GM18508 (cell line): ENCODE measurements around the gene MAGEE1.

Experiments
- ATAC-seq: cut with Tn5 transposase; IDR thresholded peaks from one replicate; pipeline ENCODE4 v1.9.1; 2021; ENCODE audit warnings: moderate number of reproducible peaks; ENCODE audit not compliant: insufficient read depth, unreplicated experiment

Gene MAGEE1, protein sequence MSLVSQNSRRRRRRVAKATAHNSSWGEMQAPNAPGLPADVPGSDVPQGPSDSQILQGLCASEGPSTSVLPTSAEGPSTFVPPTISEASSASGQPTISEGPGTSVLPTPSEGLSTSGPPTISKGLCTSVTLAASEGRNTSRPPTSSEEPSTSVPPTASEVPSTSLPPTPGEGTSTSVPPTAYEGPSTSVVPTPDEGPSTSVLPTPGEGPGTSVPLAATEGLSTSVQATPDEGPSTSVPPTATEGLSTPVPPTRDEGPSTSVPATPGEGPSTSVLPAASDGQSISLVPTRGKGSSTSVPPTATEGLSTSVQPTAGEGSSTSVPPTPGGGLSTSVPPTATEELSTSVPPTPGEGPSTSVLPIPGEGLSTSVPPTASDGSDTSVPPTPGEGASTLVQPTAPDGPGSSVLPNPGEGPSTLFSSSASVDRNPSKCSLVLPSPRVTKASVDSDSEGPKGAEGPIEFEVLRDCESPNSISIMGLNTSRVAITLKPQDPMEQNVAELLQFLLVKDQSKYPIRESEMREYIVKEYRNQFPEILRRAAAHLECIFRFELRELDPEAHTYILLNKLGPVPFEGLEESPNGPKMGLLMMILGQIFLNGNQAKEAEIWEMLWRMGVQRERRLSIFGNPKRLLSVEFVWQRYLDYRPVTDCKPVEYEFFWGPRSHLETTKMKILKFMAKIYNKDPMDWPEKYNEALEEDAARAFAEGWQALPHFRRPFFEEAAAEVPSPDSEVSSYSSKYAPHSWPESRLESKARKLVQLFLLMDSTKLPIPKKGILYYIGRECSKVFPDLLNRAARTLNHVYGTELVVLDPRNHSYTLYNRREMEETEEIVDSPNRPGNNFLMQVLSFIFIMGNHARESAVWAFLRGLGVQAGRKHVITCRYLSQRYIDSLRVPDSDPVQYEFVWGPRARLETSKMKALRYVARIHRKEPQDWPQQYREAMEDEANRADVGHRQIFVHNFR

DNA sequence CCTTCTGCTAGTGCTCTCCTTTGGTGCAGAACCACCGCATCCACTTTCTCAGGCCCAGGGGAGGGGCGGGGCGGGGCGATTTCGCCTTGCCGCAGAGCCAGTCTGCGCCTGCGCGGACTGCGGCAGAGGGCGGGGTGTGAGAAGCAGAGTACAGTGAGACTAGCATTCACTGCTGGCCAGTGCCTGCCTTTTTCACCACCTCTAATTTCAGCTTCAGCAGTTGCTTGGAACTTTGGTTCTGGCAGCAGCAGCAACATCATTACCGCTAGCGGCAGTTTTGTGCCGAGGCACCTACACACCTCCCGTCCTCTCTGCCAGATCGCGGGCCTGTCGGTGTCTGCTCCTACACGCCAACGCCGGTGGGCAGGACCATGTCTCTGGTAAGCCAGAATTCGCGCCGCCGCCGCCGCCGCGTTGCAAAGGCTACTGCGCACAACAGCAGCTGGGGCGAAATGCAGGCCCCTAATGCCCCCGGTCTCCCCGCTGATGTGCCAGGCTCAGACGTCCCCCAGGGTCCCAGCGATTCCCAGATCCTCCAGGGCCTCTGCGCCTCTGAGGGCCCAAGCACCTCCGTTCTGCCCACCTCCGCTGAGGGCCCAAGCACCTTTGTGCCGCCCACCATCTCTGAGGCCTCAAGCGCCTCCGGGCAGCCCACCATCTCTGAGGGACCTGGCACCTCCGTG lies at the start of gene MAGEE1:
Gene MAGEE1, plus strand, starts transcription at position 151 of the 683 bp plus-strand sequence. Its CDS starts 221 bp downstream, at position 372.
- ATAC-seq, result peak; percentile 83

DNA sequence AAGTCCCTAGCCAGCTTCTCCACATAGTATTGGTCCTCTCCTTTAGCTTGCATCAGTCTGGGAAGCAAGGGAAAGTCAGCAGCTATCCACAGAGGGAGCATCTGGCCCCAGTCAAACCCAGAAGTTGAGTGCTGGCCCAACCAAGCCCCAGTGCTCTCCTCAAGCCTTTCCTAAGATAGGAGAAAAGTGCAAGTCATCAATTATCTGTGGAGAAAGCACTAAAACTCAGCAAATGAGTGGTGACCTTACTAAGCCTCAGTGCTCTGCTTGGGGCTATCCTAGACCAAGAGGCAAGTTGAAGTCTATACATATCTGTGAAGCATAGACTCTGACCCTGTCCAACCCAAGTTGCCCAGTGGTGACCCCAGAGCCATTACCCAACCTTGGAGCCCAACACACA lies 28.5 kb upstream of the MAGEE1 start:
- no peak for ATAC-seq

DNA sequence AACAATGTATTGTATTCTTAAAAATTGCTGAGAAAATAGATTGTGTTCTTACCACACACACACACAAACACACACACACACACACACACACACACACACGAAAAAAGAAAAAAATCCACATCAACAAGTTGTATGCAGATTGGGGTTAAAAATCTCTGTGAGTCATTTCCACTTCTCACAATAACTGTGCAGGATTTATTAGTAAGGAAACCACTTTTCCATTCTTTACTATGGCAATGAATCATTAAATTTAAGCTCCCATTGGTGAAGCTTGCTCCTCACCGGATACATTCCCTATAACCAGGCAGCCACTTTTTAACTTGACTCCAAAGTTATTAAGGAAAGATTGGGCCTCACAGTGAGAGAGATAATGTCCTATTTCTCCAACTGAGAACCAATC lies 19.7 kb upstream of the MAGEE1 start:
- ATAC-seq, result no peak

DNA sequence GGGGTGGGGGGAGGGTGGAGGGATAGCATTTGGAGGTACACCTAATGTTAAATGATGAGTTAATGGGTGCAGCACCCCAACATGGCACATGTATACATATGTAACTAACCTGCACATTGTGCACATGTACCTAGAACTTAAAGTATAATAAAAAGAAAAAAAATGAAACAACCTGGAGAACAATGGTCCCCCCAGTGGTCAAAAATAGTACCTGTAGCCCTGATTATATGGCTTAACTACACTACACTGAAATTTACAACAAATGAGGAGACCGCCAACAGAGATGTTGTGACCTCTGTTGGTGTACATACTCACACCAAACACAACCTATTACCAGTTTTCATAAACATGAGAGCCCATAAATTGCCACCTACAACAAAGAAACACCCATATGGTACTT lies 7.3 kb upstream of the MAGEE1 start:
- ATAC-seq, result no peak

DNA sequence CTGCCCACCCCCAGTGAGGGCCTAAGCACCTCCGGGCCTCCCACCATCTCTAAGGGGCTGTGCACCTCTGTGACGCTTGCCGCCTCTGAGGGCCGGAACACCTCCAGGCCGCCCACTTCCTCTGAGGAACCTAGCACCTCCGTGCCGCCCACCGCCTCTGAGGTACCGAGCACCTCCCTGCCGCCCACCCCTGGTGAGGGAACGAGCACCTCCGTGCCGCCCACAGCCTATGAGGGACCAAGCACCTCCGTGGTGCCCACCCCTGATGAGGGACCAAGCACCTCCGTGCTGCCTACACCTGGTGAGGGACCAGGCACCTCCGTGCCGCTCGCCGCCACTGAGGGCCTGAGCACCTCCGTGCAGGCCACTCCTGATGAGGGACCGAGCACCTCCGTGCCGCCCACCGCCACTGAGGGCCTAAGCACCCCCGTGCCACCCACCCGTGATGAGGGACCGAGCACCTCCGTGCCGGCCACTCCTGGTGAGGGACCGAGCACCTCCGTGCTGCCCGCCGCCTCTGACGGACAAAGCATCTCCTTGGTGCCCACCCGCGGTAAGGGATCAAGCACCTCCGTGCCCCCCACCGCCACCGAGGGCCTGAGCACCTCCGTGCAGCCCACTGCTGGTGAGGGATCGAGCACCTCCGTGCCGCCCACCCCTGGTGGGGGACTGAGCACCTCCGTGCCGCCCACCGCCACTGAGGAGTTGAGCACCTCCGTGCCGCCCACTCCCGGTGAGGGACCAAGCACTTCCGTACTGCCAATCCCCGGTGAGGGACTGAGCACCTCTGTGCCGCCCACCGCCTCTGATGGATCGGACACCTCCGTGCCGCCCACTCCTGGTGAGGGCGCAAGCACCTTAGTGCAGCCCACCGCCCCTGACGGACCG lies 977 bp downstream of the MAGEE1 start:
- ATAC-seq, result peak; percentile 28

DNA sequence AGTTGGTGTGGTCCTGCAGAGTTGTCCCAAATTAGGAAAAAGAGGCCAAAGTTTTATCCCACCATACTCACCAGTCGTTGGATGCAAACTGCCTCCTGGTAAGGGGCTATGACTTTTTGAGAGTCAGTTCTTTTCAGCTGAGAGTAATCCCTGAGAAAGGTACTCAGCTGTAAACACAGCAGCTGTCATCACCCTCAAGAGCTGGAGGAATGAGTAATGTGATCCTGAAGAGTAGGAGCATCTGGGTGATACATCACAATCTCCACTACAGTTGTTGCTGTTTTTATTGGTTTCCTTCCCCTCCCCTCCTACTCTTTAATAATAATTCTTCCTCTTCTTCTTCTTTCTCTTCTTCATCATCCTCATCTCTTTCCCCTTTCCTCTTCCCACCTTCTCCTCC lies 5.7 kb downstream of the MAGEE1 start:
- ATAC-seq, result no peak

DNA sequence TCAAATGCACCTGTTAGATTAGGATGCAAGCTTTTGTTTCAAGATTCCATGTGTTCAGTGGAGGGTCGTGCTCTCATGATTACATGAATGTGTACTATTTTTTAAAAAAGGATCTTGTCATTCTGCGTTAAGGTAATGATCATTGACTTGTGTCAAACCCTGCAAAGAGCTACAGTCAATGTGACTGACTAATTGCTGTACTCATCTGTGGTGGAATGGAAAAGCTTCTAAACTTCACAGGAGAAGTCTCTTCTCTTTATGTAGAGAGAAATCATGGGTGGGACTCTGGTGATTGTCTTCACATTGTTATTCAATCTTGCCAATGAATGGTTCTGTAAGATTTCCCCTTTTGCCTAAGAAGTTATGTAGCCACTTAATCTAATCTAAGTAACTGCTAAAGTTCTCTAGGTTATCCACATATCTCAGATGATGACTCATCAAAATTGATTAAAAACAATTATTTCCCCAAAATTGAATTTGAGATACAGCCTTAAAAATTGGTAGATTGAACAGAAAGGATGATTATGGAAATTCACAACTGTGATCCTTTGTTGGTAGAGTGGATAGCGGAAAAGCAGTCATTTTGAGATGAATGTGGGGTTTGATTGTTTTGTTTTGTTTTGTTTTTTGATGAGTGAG lies 6.7 kb downstream of the MAGEE1 start:
- ATAC-seq, result no peak

DNA sequence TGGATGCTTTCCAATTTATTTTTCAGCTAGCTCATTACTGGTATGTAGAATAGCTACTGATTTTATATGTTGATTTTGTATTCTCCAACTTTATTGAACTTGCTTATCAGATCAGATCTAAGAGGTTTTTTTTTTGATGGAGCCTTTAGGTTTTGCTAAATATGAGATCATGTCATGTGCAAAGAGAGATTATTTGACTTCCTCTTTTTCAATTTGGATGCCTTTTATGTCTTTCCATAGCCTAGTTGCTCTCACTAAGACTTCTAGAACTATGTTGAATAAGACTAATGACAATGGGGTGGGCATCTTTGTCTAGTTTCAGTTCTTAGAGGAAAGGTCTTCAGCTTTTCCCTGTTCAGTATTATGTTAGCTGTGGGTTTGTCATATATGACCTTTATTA lies 11.7 kb downstream of the MAGEE1 start:
- ATAC-seq, result no peak

DNA sequence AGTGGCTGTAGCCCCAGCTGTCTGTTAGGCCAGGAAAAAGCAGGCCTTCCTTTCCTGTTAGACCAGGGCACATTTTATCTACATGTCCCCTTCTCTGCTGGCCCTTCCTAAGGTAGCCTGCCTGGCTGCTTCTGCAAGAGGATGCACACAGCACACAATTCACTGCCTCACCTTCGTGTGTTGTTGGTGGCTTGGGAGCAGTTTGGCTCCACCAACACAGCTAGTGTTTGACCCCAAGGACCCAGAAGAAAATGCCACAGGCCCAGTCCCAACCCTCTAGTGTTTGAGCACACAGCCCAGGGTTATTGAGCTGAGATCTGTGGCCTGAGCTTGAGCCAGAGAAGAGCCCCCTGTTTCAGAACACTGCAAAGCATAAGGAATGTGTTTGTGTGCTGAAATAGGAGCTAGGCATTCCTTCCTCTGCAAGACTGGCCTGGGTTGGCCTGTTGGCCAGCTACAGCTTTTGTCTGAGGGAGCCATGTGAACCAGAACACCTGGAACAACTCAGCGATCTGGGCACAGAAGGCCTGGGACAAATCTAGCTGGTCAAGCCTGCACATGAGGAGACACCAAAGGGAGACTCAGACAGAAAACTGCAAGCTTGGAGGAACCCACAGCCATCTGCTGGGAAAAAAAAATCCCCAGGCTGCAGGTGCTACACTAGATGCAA lies 26.4 kb downstream of the MAGEE1 start:
- no peak for ATAC-seq

DNA sequence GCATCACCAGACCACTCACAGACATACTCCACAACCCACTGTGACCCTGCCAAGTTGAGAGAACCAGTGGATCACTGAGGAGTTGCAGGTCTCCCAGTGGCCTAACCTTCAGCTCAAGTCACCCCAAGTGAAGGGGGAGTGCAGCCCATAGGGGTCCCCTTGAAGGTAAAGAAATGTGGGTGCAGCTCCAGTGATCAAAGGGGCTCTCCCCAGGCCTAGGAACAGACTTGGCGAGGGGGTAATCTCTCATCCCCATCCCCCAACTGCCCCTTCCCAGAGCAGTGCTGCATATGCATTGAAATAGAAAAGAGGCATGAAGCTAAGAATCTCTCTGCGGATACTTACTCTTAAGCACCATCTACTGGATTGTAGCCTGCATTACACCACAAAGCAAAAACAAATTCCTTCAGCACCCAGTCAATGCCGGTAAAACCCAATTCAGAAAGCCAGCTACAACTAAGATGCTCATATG lies 27.0 kb downstream of the MAGEE1 start:
- no peak for ATAC-seq

DNA sequence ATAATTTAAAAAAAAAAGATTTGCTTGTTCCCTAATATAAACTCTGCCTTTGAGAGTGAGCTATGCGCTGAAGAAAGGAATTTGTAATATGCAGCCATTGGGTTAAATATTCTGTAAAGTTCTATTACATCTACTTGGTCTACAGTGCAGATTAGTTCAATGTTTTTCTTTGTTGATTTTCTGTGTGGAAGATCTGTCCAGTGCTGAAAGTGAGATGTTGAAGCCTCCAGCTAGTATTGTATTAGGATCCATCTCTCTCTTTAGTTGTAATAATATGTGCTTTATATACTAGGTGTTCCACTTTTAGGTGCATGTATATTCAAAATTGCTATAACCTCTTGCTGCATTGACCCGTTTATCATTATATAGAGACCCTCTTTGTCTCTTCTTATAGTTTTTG lies 49.8 kb downstream of the MAGEE1 start:
- ATAC-seq, result no peak
